Left lung (tissue), 10 donors: ENCODE measurements around the gene HOXC12. TPM values are rescaled to one million over a fixed set of nuclear protein-coding genes. Genes with fewer than 3 reads are reported as not detected.

ENCODE experiments used
- ATAC-seq: fragments of 200-7000 bp; cut with Tn5 transposase; one replicate; pipeline ENCODE4 v1.9.1; 2020; ENCODE audit warnings: moderate library complexity
- DNase-seq, 4 donors: peaks; one replicate each; pipeline ENCODE4 v3.0.0-alpha.2; 2013 to 2020
- H3K27ac ChIP-seq, 2 donors: fragments of 200-600 bp; sonication (generic) in 1 of 2; one replicate each; pipeline versions ENCODE4 v1.5.0 to v1.8.0; 2020 to 2021
- H3K27me3 ChIP-seq, 2 donors: fragments of 200-600 bp; sonication (generic) in 1 of 2; one replicate each; pipeline versions ENCODE4 v1.5.0 to v1.8.0; 2020 to 2021
- H3K36me3 ChIP-seq, 2 donors: fragments of 200-600 bp; sonication (generic) in 1 of 2; one replicate each; pipeline versions ENCODE4 v1.5.0 to v1.8.0; 2020 to 2021
- H3K4me1 ChIP-seq, 2 donors: fragments of 200-600 bp; one replicate each; pipeline ENCODE4 v1.8.0; 2021
- H3K4me3 ChIP-seq, 2 donors: fragments of 200-600 bp; sonication (generic) in 1 of 2; one replicate each; pipeline versions ENCODE4 v1.5.0 to v1.8.0; 2020 to 2021; ENCODE audit warnings: mild to moderate bottlenecking in 1 of 2
- H3K9me3 ChIP-seq, 2 donors: fragments of 200-600 bp; sonication (generic) in 1 of 2; one replicate each; pipeline versions ENCODE4 v1.5.0 to v1.8.0; 2020 to 2021
- intact Hi-C, 2 donors: fragments of 100-400 bp; cut with DNase I; formaldehyde crosslinking; loops; one replicate each; pipeline versions ENCODE4 v1.11.2 to v1.14.2; 2022
- polyA plus RNA-seq, 6 donors: library from polyadenylated mRNA; unstranded; fragments of 120-200 nt; gene quantifications; one replicate each; pipeline ENCODE4 v1.2.1, GENCODE V29; 2013; ENCODE audit not compliant: insufficient read length in 6 of 6
- total RNA-seq, 2 donors: library from RNA; stranded (reverse); fragmentation: NEBNext Ultra II Directional; extraction: Animal tissue kit (Norgen Biotek cat#: 25700); gene quantifications; one replicate each; pipeline ENCODE4 v1.2.1, GENCODE V29; 2021
- TF ChIP-seq, protein P1 (sequence below), 2 donors: fragments of 200-600 bp; sonication (generic) in 1 of 2; IDR thresholded peaks; one replicate each; pipeline versions ENCODE4 v1.5.0 to v1.8.0; 2021; ENCODE audit warnings: antibody characterized with exemption in 2 of 2
- donor health status: DM: no; HTN: yes; CAD: no.
- donor health status: DM: no; HTN: no; CAD: no.

HOXC12 gene
- total and polyA plus RNA-seq, 8 donors = not detected

DNA sequence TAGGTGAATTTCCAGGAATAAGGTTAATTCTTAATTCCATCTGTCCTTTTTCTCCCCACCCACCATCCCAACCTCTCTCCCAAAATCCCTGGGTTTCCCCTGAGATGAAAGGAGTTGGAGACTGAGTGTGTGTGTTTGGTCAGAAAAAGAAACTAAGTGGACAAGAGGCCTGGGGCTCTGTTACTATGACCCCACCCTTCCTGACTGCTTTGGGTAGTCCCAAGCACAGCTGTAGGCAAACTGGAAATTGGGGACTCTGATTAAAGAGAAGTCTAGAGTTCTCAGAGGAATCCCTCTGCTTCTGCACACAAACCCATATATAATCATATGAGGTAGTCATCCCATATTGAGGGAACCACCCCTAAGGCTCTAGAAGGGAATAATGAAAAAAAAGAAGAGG lies 7.0 kb upstream of the HOXC12 start:
- TF ChIP-seq, protein P1, sequence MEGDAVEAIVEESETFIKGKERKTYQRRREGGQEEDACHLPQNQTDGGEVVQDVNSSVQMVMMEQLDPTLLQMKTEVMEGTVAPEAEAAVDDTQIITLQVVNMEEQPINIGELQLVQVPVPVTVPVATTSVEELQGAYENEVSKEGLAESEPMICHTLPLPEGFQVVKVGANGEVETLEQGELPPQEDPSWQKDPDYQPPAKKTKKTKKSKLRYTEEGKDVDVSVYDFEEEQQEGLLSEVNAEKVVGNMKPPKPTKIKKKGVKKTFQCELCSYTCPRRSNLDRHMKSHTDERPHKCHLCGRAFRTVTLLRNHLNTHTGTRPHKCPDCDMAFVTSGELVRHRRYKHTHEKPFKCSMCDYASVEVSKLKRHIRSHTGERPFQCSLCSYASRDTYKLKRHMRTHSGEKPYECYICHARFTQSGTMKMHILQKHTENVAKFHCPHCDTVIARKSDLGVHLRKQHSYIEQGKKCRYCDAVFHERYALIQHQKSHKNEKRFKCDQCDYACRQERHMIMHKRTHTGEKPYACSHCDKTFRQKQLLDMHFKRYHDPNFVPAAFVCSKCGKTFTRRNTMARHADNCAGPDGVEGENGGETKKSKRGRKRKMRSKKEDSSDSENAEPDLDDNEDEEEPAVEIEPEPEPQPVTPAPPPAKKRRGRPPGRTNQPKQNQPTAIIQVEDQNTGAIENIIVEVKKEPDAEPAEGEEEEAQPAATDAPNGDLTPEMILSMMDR (IDR thresholded peaks at IDR 0.05) = no peak
- H3K27me3 ChIP-seq = peaks cover 99 to 100% of the 10 kb centered on the region in 2 donors
- no peak overlapping the region for H3K4me3 ChIP-seq
- H3K9me3 ChIP-seq = no peaks in the 10 kb centered on the region
- DNase-seq (no peak), ATAC-seq (no peak)
- H3K36me3 ChIP-seq = no peaks in the 10 kb centered on the region
- intact Hi-C loops = no loop called here
- peaks cover 0 to 7% of the 10 kb centered on the region in 2 donors for H3K4me1 ChIP-seq
- H3K27ac ChIP-seq = no peak overlapping the region

DNA sequence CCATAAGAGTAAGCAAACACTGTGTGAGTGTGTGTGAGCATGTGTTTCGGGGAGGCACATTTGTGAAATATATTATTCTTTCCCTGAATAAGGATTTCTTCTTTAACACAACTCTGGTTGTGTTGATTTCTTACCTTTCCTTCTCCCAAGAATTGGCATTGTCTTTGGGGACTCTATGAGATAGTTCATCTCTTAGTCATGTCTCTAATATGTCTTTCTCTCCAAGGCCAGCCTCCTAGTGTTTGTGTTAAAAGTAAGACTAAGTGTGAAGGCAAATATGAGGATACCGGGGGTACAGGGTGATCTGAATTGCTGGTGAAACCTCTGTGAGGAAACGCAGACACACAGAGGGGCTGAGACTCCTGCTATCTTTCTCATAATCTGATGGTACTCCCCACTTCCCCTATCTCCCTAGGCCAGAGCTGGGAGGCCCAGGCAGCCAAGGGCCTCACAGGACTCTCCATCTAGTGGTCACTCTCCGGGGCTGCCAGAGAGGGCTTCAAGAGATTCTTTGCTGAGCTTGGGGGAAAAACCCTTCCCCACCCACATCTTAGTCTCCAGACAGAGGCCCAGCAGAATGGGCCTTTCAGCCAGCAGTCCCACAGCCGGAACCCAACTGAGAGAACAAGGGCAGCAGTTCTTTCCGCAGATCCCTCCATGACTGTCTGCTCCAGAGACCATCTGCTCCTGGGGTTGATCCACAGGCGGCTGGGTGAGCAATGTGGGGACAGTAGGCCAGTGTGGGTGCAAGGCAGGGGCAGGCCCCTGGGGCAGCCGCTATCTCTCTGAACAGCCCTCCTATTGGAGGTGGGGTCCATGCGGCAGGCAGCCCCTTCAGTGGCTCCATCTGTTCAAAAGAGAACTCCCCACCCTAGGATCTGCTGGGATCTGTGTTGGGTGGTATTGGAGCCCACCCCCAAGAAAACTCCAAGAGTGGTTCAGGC lies 5.8 kb upstream of the HOXC12 start:
- Histone ChIP-seq H3K27ac (no peak overlapping the region), H3K27me3 (peaks cover 99 to 100% of the 10 kb centered on the region in 2 donors), H3K9me3 (no peaks in the 10 kb centered on the region), H3K36me3 (no peaks in the 10 kb centered on the region), H3K4me1 (peaks cover 0 to 7% of the 10 kb centered on the region in 2 donors), H3K4me3 (no peak overlapping the region)
- ATAC-seq (no peak), DNase-seq (no peak)
- intact Hi-C loops = no loop called here
- TF ChIP-seq, protein P1 (IDR thresholded peaks at IDR 0.05) = no peak

DNA sequence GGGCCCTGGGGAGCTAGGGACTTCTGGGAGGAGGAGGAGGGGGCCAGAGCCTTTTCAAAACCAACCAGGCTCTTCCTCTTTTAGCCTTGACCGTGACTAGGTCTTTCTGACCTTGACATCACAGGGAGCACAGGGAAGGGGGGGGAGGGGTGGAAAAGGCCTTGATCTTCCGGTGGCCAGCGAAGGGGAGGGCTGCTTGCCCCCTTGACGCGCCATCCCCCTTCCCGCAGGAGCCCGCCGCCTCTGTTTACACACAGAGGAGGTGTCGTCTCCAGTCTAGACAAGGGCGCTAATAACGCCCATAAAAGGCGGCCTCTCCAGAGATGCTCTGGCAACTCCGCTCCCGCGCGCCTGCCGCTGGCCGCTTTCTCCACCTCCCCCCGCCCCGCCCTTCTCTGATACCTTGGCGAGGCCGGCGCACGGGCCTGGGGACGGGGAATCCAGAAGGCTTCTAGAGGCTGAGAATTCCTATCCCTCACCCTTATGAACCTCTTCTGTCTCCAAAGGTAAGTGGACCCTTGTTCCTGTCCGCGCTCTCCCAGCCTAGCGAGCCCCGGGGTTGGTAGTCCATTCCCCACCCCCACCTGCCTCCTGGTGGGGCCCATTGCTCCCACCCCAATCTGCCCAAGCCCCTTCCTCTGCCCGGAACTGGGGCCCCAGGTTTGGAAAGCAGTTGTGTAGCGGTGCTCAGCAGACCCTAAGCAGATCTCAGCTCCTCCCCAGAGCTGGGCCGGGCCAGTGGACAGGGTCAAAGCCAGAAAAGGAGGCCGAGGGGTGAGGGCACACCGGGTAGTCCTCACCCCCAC lies 4.9 kb upstream of the HOXC12 start:
- intact Hi-C loops = no loop called here
- H3K36me3 ChIP-seq = no peaks in the 10 kb centered on the region
- no peak overlapping the region for H3K27ac ChIP-seq
- H3K4me1 ChIP-seq = peaks cover 0 to 7% of the 10 kb centered on the region in 2 donors
- TF ChIP-seq, protein P1 (IDR thresholded peaks at IDR 0.05) = no peak
- DNase-seq (peak in 1 of 4 donors; percentile 69), ATAC-seq (no peak)
- H3K9me3 ChIP-seq = no peaks in the 10 kb centered on the region
- no peak overlapping the region for H3K4me3 ChIP-seq
- peaks cover 99 to 100% of the 10 kb centered on the region in 2 donors for H3K27me3 ChIP-seq

DNA sequence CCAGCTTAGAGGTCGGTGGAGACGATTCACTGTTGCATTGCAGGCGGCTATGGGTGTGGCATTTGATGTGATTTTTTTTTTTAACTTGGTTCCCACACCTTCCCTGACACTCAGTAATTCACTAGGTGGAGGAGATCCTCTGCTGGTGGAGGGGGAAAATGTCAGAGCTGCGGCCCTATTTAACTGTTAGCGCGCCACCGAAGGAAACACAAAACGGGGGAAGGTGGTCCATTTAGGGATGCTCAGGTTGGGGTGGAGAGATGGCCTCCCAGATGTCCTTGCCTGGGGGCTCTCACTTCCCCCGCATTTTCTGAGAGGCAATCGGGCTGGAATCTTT lies 4.3 kb upstream of the HOXC12 start:
- Histone ChIP-seq H3K27ac (no peak overlapping the region), H3K9me3 (no peaks in the 10 kb centered on the region), H3K4me3 (no peak overlapping the region), H3K4me1 (peaks cover 0 to 7% of the 10 kb centered on the region in 2 donors), H3K27me3 (peaks cover 99 to 100% of the 10 kb centered on the region in 2 donors), H3K36me3 (no peaks in the 10 kb centered on the region)
- TF ChIP-seq, protein P1 (IDR thresholded peaks at IDR 0.05) = no peak
- ATAC-seq (no peak), DNase-seq (no peak)
- intact Hi-C loops = no loop called here
